ENCODE measurements around the gene STKLD1. TPM values are rescaled to one million over a fixed set of nuclear protein-coding genes. Genes with fewer than 3 reads are reported as not detected.
"Not testable (repeated sequence)": the region's sequence is repeated elsewhere in the genome, so short reads cannot be mapped to it uniquely, and the experiment has no call there.

STKLD1 gene
- total RNA-seq, 5 donors from 2014 or later (not counting 1 experiment from before 2014, with no cell fraction given), result 0.49 to 1.1 (median 0.70) TPM

GRCh38 chr9:133331641-133332380, 44.4 kb upstream of the STKLD1 start:
- CTCF ChIA-PET, result interaction anchor here in 1 of 2 donors (1.4 kb wide), 1 partner anchor 40 kb away, joined by 4 read pairs; no protein-coding TSS in a partner anchor
- 97% methylated on average over 46 of the region's 57 CpGs for WGBS (ENCODE audit: insufficient coverage)
- Mint-ChIP-seq H3K4me3 (no peak overlapping the region), H3K4me1 (peaks cover 34 to 40% (median 35%) of the 10 kb centered on the region in 3 donors), H3K27ac (no peak overlapping the region), H3K36me3 (peaks cover 22% of the 10 kb centered on the region), H3K27me3 (no peaks in the 10 kb centered on the region), H3K9me3 (no peaks in the 10 kb centered on the region)
- Histone ChIP-seq H3K9me3 (no peaks in the 10 kb centered on the region), H3K4me1 (ENCODE audit: control insufficient read depth in 1 of 2, extremely low read depth in 1 of 2, insufficient read depth in 2 of 2, low read length in 2 of 2) (peaks cover 14 to 34% of the 10 kb centered on the region in 2 experiments), H3K27me3 (replicated peaks in 1 of 2; ENCODE audit: control insufficient read depth in 2 of 2, extremely low read depth in 1 of 2, insufficient read depth in 2 of 2, low read length in 1 of 2) (no peaks in the 10 kb centered on the region), H3K36me3 (ENCODE audit: control insufficient read depth in 2 of 2, extremely low read depth in 1 of 2, insufficient read depth in 1 of 2, low read length in 1 of 2) (peaks cover 24 to 46% of the 10 kb centered on the region in 2 donors), H3K27ac (ENCODE audit: low read length) (no peak overlapping the region), H3K4me3 (ENCODE audit: control insufficient read depth in 1 of 2, extremely low read depth in 1 of 2, low read length in 1 of 2) (no peak overlapping the region)
- DNase-seq, result peak in 1 of 35 experiments; percentile 15
- ATAC-seq (replicated peaks in 1 of 4), result no peak
- POLR2A ChIA-PET, result no interaction called here

DNA sequence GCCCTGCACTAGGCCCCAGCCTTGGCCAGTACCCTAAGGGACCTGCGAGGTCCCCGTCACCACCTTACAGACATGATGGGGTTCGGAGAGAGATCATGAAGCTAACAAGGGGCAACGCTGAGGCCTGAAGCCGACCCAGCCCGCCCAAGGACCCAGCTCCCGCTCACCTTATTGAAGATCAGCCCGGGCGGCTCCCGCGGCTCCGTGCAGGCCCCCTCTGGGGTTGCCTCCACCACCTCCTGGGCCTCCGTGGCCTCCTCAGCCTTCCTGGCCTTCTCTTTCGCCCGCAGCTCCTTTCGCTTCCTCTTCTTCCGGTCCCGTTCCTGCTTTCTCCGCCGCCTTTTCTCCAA, 43.8 kb upstream of the STKLD1 start:
- H3K4me1 Mint-ChIP-seq, result peaks cover 35 to 45% (median 37%) of the 10 kb centered on the region in 3 donors
- no peaks in the 10 kb centered on the region for H3K9me3 Mint-ChIP-seq
- ATAC-seq (replicated peaks in 1 of 4) (no peak), DNase-seq (peak in 1 of 35 experiments; percentile 21)
- no peaks in the 10 kb centered on the region for H3K27me3 Mint-ChIP-seq
- Histone ChIP-seq H3K27ac (ENCODE audit: low read length) (no peak overlapping the region), H3K27me3 (replicated peaks in 1 of 2; ENCODE audit: control insufficient read depth in 2 of 2, extremely low read depth in 1 of 2, insufficient read depth in 2 of 2, low read length in 1 of 2) (no peaks in the 10 kb centered on the region), H3K36me3 (ENCODE audit: control insufficient read depth in 2 of 2, extremely low read depth in 1 of 2, insufficient read depth in 1 of 2, low read length in 1 of 2) (peaks cover 24 to 46% of the 10 kb centered on the region in 2 donors), H3K4me3 (ENCODE audit: control insufficient read depth in 1 of 2, extremely low read depth in 1 of 2, low read length in 1 of 2) (no peak overlapping the region), H3K4me1 (ENCODE audit: control insufficient read depth in 1 of 2, extremely low read depth in 1 of 2, insufficient read depth in 2 of 2, low read length in 2 of 2) (peaks cover 14 to 37% of the 10 kb centered on the region in 2 experiments), H3K9me3 (no peaks in the 10 kb centered on the region)
- peaks cover 22% of the 10 kb centered on the region for H3K36me3 Mint-ChIP-seq
- no peak overlapping the region for H3K4me3 Mint-ChIP-seq
- ChIA-PET POLR2A (interaction anchor here in 1 of 2 donors (0.9 kb wide), 1 partner anchor 39 kb away, joined by 3 read pairs; no protein-coding TSS in a partner anchor), CTCF (no interaction called here)
- 97% methylated on average over 15 of the region's 20 CpGs for WGBS (ENCODE audit: insufficient coverage)
- H3K27ac Mint-ChIP-seq, result no peak overlapping the region

GRCh38 chr9:133333011-133333410, 43.2 kb upstream of the STKLD1 start:
- H3K36me3 ChIP-seq (ENCODE audit: control insufficient read depth in 2 of 2, extremely low read depth in 1 of 2, insufficient read depth in 1 of 2, low read length in 1 of 2), result peaks cover 24 to 46% of the 10 kb centered on the region in 2 donors

GRCh38 chr9:133333566-133333965, 42.6 kb upstream of the STKLD1 start:
- Histone ChIP-seq H3K27me3 (replicated peaks in 1 of 2; ENCODE audit: control insufficient read depth in 2 of 2, extremely low read depth in 1 of 2, insufficient read depth in 2 of 2, low read length in 1 of 2) (no peaks in the 10 kb centered on the region), H3K9me3 (no peaks in the 10 kb centered on the region), H3K4me1 (ENCODE audit: control insufficient read depth in 1 of 2, extremely low read depth in 1 of 2, insufficient read depth in 2 of 2, low read length in 2 of 2) (peaks cover 14 to 37% of the 10 kb centered on the region in 2 experiments), H3K27ac (ENCODE audit: low read length) (no peak overlapping the region), H3K36me3 (ENCODE audit: control insufficient read depth in 2 of 2, extremely low read depth in 1 of 2, insufficient read depth in 1 of 2, low read length in 1 of 2) (peaks cover 24 to 46% of the 10 kb centered on the region in 2 donors), H3K4me3 (ENCODE audit: control insufficient read depth in 1 of 2, extremely low read depth in 1 of 2, low read length in 1 of 2) (no peak overlapping the region)
- H3K9me3 Mint-ChIP-seq, result no peaks in the 10 kb centered on the region
- H3K27me3 Mint-ChIP-seq, result no peaks in the 10 kb centered on the region
- ChIA-PET CTCF (no interaction called here), POLR2A (no interaction called here)
- H3K4me1 Mint-ChIP-seq, result peaks cover 34 to 49% (median 37%) of the 10 kb centered on the region in 3 donors
- peaks cover 22% of the 10 kb centered on the region for H3K36me3 Mint-ChIP-seq
- ATAC-seq (replicated peaks in 1 of 4), result no peak
- 98% methylated on average over 10 of the region's 10 CpGs for WGBS (ENCODE audit: insufficient coverage)
- peak in 1 of 35 experiments; percentile 21 for DNase-seq
- peak overlapping the region in 1 of 3 donors; percentile 17 for H3K4me3 Mint-ChIP-seq
- H3K27ac Mint-ChIP-seq, result no peak overlapping the region

More at GRCh38 chr9:133333011-133333410, 43.2 kb upstream of the STKLD1 start:
- ATAC-seq (replicated peaks in 1 of 4), result no peak
- peaks cover 14 to 37% of the 10 kb centered on the region in 2 experiments for H3K4me1 ChIP-seq (ENCODE audit: control insufficient read depth in 1 of 2, extremely low read depth in 1 of 2, insufficient read depth in 2 of 2, low read length in 2 of 2)
- Mint-ChIP-seq H3K9me3 (no peaks in the 10 kb centered on the region), H3K4me3 (no peak overlapping the region), H3K36me3 (peaks cover 22% of the 10 kb centered on the region), H3K27ac (no peak overlapping the region), H3K27me3 (no peaks in the 10 kb centered on the region), H3K4me1 (peaks cover 35 to 49% (median 37%) of the 10 kb centered on the region in 3 donors)
- no peaks in the 10 kb centered on the region for H3K27me3 ChIP-seq (replicated peaks in 1 of 2; ENCODE audit: control insufficient read depth in 2 of 2, extremely low read depth in 1 of 2, insufficient read depth in 2 of 2, low read length in 1 of 2)
- DNase-seq, result no peak
- H3K27ac ChIP-seq (ENCODE audit: low read length), result no peak overlapping the region
- 97% methylated on average over 7 of the region's 11 CpGs for WGBS (ENCODE audit: insufficient coverage)
- POLR2A ChIA-PET, result interaction anchor here in 1 of 2 donors (0.9 kb wide), 1 partner anchor 38 kb away, joined by 3 read pairs; no protein-coding TSS in a partner anchor
- CTCF ChIA-PET, result no interaction called here
- H3K9me3 ChIP-seq, result no peaks in the 10 kb centered on the region
- no peak overlapping the region for H3K4me3 ChIP-seq (ENCODE audit: control insufficient read depth in 1 of 2, extremely low read depth in 1 of 2, low read length in 1 of 2)

DNA sequence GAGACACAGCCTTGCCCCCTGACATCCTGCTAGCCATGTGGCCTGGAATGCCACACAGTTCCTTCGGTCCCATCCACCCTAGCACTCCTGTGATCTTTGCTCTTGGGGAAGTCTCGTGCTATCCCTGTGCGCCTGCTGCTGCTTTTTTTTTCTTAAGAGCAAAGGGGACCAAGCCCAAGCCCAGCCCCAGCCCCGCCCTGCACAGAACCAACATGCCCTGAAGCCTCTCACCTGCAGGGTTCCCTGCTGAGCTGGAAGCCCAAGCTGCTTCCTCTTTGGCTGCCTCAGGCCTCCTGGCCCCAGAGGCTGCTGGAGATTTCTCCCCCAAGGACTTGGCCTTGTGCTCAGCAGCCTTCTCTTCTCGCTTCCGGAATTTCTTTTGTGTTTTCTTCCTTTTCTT, 42.0 kb upstream of the STKLD1 start:
- ATAC-seq (replicated peaks in 1 of 4), result no peak
- Mint-ChIP-seq H3K4me3 (peak overlapping the region in 2 of 3 donors; percentile 49 to 93), H3K27ac (no peak overlapping the region), H3K36me3 (peaks cover 27% of the 10 kb centered on the region), H3K4me1 (peaks cover 32 to 50% (median 37%) of the 10 kb centered on the region in 3 donors), H3K27me3 (no peaks in the 10 kb centered on the region), H3K9me3 (no peaks in the 10 kb centered on the region)
- Histone ChIP-seq H3K27me3 (replicated peaks in 1 of 2; ENCODE audit: control insufficient read depth in 2 of 2, extremely low read depth in 1 of 2, insufficient read depth in 2 of 2, low read length in 1 of 2) (no peaks in the 10 kb centered on the region), H3K9me3 (no peaks in the 10 kb centered on the region), H3K27ac (ENCODE audit: low read length) (no peak overlapping the region), H3K4me3 (ENCODE audit: control insufficient read depth in 1 of 2, extremely low read depth in 1 of 2, low read length in 1 of 2) (no peak overlapping the region), H3K36me3 (ENCODE audit: control insufficient read depth in 2 of 2, extremely low read depth in 1 of 2, insufficient read depth in 1 of 2, low read length in 1 of 2) (peaks cover 24 to 49% of the 10 kb centered on the region in 2 donors), H3K4me1 (ENCODE audit: control insufficient read depth in 1 of 2, extremely low read depth in 1 of 2, insufficient read depth in 2 of 2, low read length in 2 of 2) (peaks cover 14 to 37% of the 10 kb centered on the region in 2 experiments)
- 98% methylated on average over 4 of the region's 6 CpGs for WGBS (ENCODE audit: insufficient coverage)
- CTCF ChIA-PET, result no interaction called here
- POLR2A ChIA-PET, result no interaction called here
- no peak for DNase-seq

DNA sequence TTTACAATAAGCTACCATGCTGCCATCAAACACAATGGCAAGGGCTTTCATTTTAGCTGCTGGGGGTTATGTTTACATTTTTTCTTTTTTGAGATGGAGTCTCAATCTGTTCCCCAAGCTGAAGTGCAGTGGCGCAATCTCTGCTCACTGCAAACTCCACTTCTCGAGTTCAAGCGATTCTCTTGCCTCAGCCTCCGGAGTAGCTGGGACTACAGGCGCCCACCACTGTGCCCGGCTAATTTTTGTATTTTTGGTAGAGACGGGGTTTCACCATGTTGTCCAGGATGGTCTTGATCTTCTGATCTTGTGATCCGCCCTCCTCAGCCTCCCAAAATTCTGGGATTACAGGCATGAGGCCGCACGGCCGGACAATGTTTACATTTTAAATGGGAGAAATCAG, 41.3 kb upstream of the STKLD1 start:
- H3K27me3 Mint-ChIP-seq; DNase-seq; H3K9me3 Mint-ChIP-seq; H3K27me3 ChIP-seq (replicated peaks in 1 of 2; ENCODE audit: control insufficient read depth in 2 of 2, extremely low read depth in 1 of 2, insufficient read depth in 2 of 2, low read length in 1 of 2); POLR2A ChIA-PET; ATAC-seq (replicated peaks in 1 of 4); H3K9me3 ChIP-seq; H3K27ac ChIP-seq (ENCODE audit: low read length): not testable (repeated sequence)
- CTCF ChIA-PET, result interaction anchor here (0.6 kb wide), 2 partner anchors 263 to 454 kb away, joined by 3 read pairs; no protein-coding TSS in a partner anchor
- 86% methylated on average over 2 of the region's 11 CpGs for WGBS (ENCODE audit: insufficient coverage)
- Mint-ChIP-seq H3K4me1 (peaks cover 33 to 56% (median 38%) of the 10 kb centered on the region in 3 donors), H3K27ac (peak overlapping the region; percentile 90 to 92), H3K4me3 (peak overlapping the region; percentile 89 to 95 (median 93)), H3K36me3 (peaks cover 33% of the 10 kb centered on the region)
- Histone ChIP-seq H3K36me3 (ENCODE audit: control insufficient read depth in 2 of 2, extremely low read depth in 1 of 2, insufficient read depth in 1 of 2, low read length in 1 of 2) (peaks cover 24 to 51% of the 10 kb centered on the region in 2 donors), H3K4me3 (ENCODE audit: control insufficient read depth in 1 of 2, extremely low read depth in 1 of 2, low read length in 1 of 2) (peak overlapping the region; percentile 81 to 93), H3K4me1 (ENCODE audit: control insufficient read depth in 1 of 2, extremely low read depth in 1 of 2, insufficient read depth in 2 of 2, low read length in 2 of 2) (peaks cover 14 to 40% of the 10 kb centered on the region in 2 experiments)

All from T-cell (primary cell).